Frontal cortex (tissue), 4 donors: Measurements from ENCODE around the gene GPR84. TPM values are rescaled to one million over a fixed set of nuclear protein-coding genes. Genes with fewer than 3 reads are reported as not detected.
"Not testable (repeated sequence)": the region's sequence is repeated elsewhere in the genome, so short reads cannot be mapped to it uniquely, and the experiment has no call there.

Experiments
- DNase-seq, 2 donors: peaks; one replicate each; pipeline ENCODE4 v3.0.0; 2012; ENCODE audit warnings: low spot score in 2 of 2
- FAIRE-seq: peaks from 2 replicates; lab custom pipeline; 2012; peaks lifted over from hg19 to GRCh38; lab: Jason Lieb, UNC
- total RNA-seq: library from RNA; depleted of rRNA; stranded (reverse); fragments of >200 nt; gene quantifications from one replicate; pipeline ENCODE4 v1.2.3, GENCODE V29; 2014
- donor health status: control.
- donor health status: control.
- donor health status: control.

The GPR84 gene
- total RNA-seq, 1 donor from 2014 or later: not detected

DNA sequence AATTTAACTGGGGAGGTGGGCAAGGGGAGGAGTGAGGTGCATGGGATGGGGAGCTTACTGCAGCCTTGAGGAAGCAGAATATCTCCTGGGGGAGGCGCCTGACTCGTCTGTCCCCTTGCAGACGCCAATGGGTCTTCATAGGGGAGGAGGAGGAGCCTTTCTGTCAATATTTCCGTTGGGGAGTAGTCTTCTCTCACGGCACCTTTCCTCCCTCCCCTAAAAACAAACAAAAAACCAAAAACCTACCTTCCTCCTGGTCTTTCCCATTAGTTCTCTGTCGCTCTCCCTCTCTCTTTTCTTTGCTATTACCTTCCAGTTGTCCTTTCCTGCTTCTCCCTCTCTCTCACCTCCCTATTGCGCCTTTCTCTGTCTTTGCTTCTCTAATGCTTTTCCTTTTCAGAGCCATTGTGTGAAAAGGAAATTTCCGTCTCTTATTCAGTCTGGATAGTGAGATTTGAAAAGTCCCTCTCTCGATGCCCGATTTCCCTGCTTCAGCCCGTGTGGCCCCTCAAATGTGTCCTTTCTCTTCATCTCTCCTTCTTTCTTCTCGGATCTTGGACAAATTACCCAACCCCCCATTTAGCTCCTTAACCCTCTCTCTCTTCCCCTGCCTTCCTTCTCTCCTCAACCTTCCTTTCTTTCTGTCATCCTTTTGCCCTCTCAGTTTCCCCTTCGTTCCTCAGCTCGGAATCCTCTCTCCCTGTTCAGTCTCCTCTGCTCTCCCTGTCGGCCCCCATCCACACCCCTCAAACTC is 5.9 kb downstream of the GPR84 start:
- no peak for DNase-seq
- FAIRE-seq: no peak

DNA sequence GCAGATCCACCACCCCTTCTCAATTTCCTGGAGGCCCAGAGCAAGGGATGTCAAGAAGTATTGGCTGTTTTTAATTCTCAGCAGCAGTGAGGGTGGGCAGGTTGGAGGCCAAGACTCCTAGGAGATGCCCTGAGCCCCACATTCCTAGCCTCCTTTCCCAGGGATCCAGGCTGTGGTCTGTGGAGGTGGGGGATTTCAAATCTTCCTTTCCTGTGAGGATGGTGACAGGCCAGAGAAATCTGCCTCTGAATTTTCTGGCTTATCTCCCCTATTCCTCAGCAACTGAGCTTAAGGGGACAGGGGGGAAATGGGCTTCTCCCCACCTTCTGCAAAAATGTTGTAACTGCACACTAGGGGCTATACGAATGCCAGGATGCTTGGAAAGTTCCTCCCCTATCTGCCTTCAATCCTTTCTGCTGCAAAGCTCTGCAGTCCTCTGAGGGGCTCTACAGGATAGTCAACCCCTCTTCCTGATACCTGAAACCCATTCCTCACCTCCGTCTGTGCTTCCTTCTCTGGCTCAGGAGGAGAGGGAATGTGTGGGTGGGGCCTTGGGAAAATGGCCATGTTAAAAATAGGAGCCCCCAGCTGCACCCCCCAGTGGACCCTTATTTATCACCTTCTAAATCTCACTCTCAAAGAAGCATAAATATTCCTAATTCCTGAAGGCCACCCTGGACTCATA is 6.6 kb downstream of the GPR84 start:
- DNase-seq: no peak
- FAIRE-seq: no peak

DNA sequence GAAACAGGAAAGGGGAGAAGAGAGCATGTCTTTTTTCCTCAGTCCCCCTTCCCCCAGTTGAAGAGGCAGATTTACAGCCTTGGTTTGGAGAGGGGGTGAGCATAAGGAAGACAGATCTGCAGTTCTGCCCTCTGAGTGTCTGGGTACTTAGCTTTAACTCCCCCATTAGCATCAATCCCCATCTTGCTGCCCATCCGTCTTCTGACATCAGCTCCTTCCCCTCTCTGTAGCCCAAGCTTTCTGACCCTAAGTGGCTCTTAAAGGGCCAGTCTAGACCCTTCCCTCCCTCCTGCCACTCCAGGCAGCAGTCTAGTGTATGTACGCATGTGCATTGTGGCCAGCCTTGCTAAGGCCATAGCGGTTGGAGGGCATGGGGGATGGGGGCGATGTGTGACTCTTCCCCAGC is 7.3 kb downstream of the GPR84 start:
- FAIRE-seq (no peak), DNase-seq (no peak)

DNA sequence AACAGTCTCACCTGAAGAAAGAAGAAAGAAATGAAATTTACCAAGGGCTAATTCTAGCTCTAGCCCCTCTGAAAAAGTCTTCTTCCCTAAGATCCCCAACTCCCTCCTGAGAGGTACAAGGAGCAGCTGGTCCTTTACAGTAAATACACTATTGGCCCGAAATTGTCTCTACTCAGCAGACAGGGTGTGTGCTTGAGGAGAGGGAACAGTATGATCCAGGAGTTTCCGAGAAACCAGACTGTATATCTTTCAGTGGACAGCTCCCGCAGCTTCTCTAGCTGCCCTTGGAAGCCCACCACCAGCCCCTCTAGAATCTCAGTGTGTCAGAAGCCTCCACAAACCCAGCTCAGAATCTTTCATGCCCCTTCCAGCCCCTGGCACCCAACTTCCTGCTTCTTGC is 8.1 kb downstream of the GPR84 start:
- no peak for DNase-seq
- FAIRE-seq: no peak

DNA sequence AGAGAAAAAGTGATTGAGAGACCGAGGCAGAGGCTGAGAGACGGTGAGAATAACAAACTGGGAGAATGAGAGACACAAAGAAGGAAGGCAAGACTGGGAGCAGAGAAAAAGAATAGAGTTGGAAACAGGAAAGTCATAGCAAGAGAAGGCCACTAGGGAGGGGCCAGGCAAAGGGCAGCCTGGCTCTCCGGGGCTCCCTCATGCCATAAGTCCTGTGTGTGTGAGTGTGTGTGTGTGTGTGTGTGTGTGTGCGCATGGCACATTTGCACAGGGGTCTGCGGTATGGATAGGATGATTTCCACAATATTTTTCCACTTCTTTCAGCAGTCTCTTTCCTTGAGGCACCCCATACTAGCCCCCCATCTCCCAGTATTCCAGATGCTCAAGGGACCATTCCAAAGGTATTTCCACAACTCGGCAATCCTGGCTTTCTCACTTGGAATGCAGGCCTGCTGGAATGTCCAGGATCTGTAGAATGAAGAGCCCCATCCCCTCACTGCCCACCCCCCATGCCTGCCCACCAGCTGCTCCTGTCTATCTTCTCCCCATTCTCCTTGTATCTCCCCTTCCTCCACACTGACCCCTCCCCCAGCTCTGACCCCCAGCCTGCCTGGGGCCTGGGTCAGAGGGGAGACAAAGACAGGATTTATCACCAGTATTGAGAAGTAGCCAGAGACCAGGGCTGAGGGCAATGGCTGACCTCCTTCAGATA is 9.0 kb downstream of the GPR84 start:
- DNase-seq (no peak), FAIRE-seq (no peak)

DNA sequence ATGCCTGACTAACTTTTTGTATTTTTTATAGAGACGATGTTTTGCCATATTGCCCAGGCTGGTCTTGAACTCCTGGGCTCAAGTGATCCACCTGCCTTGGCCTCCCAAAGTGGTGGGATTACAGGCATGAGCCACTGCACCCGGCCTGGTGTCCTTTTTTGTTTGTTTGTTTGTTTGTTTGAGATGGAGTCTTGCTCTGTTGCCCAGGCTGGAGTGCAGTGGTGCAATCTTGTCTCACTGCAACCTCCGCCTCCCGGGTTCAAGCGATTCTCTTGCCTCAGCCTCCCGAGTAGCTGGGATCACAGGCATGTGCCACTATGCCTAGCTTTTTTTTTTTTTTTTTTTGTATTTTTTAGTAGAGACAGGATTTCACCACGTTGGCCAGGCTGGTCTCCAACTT is 10.0 kb downstream of the GPR84 start:
- not testable (repeated sequence) for DNase-seq, FAIRE-seq

DNA sequence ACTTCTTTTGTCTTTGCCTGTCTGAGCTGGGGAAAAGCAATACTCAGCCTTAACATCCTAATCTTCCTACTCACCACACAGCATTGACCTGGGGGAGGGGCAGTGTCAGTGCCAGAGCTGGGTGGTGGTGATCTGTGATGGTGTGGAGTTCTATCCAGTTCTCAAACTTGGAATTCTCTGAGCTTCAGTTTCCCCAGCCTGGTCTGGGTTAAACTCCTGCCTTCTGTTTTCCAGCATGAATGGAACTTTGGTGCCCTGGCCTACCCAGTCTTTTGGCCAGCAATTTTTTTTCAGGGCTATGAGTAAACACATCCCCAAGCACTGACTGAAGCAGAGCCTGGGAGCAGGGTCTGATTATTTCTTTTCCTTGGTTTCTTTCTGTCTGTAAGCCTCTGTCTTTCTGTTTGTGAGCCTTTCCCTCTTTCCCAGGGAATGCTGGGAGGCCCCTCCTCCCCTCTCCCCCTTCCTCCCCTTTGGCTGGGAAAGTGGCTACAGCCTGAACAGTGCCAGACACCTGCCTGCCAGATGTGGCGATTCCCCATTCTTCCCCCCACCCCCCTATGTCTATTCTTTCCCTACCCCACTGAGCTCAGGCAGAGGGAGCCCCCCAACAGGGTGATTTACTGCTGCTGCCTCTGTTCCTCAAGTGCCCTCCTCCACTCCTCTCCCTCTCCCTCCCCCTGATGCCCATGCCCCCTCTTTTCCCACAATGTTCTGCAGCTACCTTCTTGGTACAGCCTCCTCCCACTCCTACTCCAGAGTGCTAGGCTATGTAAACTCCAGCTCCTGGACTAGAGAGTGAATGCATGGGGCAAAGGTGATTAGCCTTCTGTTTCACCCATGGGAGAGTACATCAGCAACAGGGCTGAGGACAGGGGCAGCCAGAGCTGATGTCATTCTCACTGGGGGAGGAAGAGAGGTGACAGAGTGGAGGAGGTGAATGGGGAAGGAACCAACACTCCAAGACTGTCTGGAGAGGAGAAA is 11.1 kb downstream of the GPR84 start:
- no peak for DNase-seq
- no peak for FAIRE-seq

DNA sequence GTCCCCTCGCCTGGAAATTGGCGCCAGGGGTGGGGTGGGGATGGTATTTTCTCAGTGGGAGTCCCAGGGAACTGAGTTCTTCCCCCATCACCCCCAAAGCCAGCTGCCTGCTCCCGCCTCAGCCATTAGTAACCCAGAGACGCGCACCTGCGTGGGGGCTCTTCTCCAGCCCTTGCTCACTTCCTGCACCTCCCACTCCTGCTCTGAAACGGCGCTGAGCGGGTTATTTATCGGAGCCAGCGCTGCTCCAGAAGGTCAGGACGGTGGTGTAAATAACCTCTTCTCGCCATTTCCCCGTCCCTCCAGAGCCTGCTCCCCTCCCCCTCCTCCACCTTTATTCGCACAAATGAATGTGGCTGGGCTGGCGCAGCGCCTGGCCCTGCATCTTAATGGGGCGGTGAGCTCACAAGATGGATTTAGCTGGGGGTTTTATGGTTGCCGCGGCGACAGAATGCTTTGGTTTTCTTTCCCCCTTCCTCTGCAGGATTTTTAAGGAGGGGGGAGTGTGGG is 12.2 kb downstream of the GPR84 start:
- DNase-seq: no peak
- no peak for FAIRE-seq

DNA sequence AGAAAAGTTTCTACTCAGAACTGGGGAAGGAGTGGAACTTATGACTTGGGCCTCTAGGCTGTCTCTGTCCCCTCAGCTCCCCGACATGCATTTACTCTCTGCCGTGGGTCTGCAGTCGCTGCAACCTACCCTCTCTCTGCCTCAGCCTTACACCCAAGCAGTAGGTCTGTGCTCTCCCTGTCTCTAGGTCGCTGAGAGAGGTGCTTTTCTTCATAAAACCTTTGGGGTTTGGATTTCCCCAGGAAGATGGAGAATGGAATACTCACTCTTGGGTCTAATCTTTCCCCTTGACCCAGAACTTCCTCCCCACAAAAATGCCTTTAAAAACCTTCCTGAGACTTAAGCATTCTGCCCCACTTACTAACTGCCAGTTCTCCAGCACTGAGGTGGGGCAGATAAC is 12.9 kb downstream of the GPR84 start:
- FAIRE-seq (no peak), DNase-seq (no peak)

DNA sequence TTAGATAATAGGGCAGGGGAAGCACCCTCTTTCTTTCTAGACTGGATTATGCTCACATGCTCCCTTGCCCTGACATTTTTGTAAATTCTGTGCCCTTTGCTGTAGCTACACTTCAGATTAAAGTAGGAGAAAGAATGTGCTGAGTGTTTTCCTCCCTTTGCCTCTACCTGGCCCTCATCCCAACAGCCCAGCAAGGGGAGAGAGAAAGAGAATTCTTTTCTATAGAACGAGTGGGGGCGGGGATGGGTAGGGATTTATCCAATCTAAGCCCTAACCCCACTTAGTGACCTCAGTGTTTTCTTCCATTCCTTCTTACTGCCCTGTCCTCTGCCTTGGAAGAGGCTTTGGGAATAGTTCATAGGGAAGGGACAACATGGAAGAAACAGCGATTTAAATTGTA is 13.5 kb downstream of the GPR84 start:
- FAIRE-seq (no peak), DNase-seq (no peak)

DNA sequence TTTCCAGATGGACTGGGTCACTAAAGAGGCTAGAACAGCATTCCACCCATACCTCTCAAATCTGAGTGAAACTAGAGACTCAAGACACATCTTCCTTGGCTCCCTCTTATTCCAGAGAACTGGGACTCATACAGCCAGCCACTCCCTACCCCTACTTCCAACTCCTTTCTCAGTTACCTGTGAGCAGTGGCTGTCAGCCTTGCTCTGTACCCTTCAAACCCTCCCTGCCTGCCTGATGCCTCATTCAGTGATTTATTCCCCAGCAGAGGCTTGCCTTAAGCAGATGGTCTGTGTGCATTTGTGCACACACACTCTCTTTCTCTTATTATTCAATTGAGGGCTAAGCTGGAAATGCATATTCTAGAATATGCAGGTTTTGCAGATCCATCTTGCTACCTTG is 14.6 kb downstream of the GPR84 start:
- DNase-seq: no peak
- FAIRE-seq: no peak

DNA sequence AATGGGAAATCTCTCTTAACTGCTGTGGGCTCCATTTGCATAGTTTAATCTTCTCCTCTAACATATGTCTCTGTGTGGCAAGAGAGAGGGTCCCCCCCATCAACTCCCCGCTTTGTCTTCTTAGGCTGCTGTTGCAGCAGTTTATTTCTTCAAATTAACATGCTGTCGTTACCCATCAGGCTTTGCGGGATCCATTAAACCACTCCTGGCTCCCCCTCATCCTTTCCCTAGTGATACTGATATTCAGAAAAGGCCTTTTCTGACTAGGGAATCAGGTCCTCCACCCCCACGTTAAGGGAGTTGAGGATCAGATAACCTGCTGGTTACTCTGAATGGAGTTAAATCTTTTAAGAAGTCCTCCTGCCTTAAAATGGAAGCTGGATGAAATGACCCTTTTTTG is 15.2 kb downstream of the GPR84 start:
- FAIRE-seq (no peak), DNase-seq (no peak)

DNA sequence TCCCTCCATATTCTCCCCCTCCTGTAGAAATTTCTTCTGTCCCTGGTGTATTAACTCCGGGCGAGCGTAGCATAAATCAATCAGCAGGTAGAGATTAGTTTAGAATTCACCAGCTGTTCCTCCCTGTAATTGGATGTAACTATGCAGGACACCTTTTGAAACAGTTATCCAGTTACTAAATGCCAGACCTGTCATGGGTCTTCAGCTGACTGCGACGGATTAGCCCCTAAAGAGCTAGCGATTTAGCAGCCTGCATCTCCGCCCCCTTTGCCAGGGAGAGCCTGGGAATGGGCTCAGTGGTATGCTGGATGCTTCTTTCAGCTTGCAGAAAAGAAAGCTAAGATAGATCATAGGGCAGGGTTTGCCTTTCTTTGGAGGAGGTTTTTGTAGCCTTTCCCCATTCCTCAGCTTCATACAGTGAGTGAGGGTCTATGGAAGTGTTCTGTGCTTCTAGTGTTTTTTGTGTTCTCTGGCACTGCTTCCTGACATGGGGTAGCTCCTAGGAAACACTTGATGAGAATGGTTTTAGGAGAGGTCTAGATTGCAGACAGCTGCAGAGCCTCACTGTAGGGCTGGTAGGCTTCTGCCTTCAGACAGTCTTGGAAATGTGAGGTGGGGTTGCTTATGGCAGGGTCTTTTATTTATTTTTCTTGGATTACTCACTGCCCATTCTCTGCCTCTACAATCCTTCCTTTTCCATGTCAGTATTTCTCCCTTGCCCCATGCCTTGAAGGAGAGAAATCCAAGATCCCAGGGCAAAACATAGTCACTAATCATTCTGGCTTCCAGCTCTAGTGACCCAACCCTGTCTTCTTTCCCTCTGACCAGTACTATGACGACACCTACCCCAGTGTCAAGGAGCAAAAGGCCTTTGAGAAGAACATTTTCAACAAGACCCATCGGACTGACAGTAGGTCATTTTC is 22.6 kb downstream of the GPR84 start:
- DNase-seq: no peak
- no peak for FAIRE-seq

DNA sequence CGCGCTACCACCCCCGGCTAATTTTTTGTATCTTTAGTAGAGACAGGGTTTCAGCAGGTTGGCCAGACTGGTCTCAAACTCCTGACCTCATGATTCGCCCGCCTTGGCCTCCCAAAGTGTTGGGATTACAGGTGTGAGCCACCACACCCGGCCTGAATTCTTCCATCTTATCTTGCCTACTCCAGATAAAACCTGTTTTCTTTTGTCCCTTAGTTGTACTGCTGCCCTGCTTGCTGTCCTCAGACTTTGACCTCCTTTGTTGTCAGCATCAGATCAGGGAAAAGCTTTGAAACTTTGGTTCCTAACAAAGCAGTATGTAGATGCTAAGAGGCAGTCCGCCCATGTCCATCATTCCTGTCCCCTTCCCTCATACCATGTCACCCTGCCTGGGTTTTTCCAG is 23.4 kb downstream of the GPR84 start:
- DNase-seq: no peak
- no peak for FAIRE-seq

DNA sequence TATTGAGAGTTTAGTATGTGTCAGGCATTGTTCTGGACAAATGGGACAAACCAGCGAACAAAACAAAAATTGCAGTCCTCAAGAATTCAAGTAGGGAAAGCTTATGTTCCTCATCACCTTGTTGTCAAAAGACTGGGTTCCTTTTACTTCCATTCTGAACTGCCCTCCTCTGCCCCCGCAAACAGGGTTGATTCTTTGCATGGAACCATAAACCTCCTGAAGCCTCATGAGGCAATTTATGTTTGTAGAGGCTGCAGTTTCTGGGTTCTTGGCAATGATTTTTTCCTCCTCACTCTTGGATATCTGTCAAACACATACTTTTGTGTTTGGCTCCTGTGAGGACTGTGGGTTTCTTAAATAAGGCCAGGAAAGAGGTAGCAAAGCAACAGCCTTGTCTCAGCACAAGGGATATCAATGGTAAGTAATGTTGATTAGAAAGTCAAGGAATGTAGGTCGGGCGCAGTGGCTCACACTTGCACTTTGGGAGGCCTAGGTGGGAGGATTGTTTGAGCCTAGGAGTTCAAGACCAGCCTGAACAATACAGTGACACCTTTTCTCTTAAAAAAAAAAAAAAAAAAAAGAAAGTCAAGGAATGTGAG is 25.5 kb downstream of the GPR84 start:
- DNase-seq (no peak), FAIRE-seq (no peak)

DNA sequence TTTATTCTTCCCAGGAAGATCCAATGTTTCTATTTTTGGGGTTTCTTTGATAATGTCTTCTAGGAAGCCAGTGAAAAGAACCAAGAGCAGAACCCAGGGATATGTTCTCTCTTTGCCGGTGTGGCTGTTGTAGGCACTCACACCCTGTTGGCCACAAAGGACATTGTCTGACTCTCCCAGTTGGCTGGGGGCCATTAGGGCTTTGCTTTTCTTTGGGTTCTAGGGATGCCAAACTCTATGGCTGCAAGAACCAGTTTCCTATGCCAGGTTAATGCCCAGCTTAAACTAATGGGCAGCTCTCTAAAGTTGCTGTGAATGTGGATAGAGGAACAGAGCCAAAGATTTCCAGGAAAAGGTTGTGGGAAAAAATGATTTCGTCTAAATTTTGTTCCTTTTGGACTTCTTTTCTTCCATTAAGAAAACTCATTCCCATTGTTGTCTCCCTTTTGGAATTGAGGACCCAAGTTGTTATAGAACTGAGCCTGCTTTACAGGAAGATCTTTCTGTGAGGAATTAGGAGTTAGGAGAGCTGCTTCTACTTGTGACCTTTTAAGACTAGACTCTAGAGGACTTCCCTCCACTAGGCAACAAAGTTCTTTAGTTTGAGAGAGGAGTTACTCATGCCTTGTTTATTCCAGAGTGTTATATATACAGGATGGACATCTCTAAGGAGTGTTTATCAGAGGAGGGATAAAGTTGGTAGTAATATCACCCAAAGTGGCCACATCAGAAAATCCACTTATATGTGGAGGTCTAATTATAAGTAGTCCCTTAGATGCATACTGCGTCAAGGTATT is 26.2 kb downstream of the GPR84 start:
- FAIRE-seq (no peak), DNase-seq (no peak)

DNA sequence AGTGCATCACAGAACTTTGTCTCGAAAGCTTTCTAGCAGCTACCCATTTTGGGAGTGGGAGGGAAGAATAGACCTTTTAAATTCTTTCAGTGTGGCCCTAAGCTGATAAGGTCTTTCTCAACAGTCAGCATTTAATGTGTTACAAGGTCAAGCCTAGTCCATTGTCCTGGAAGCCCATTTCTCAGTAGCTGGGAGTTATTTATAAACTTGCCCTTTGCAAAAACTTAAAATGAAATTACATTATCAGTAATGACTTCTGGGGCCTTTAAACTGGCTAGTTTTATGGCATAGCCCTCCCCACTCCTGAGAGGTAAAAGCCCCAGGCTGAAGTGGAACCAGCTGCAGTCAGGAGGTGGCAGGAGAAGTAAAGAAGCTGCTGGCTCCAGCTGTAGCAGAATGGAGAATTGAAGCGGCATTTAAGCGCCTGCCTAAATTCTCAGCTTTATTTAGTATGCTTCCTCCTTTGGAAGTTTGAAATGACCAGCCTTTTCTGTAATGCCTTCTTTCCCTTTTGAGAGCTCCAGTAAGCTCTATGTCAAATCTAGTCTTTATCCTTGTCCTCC is 26.9 kb downstream of the GPR84 start:
- no peak for DNase-seq
- FAIRE-seq: no peak
